ENCODE data around the gene TMEM150A. TPM values are rescaled to one million over a fixed set of nuclear protein-coding genes. Genes with fewer than 3 reads are reported as not detected.

TMEM150A gene
- total and polyA plus RNA-seq, 2 of the 13 experiments (the other 11 are each of a cell fraction or from before 2014, with no cell fraction given), result 30.1 to 70.4 TPM

GRCh38 chr2:85583667-85584353, 18.7 kb downstream of the TMEM150A start (continued):
- TF ChIP-seq YEATS2 (CRISPR knock-in tag; IDR thresholded peaks at IDR 0.05; ENCODE audit: borderline replicate concordance) (no peak), SP2 (CRISPR knock-in tag; IDR thresholded peaks at IDR 0.05) (no peak), PBX2 (CRISPR knock-in tag; IDR thresholded peaks at IDR 0.05) (no peak), NFIC (IDR thresholded peaks at IDR 0.05; ENCODE audit: low read length) (no peak), FOXK1 (CRISPR knock-in tag; IDR thresholded peaks at IDR 0.05; ENCODE audit: borderline replicate concordance, low read depth) (no peak), ZNF891 (CRISPR knock-in tag; IDR thresholded peaks at IDR 0.05) (no peak), NCOA1 (CRISPR knock-in tag; IDR thresholded peaks at IDR 0.05) (no peak), ATF7 (IDR thresholded peaks at IDR 0.05) (no peak), ATF7 (CRISPR knock-in tag; IDR thresholded peaks at IDR 0.05) (no peak), ZNF761 (CRISPR knock-in tag; conservative IDR thresholded peaks at IDR 0.05) (no peak), ZNF33B (CRISPR knock-in tag; IDR thresholded peaks at IDR 0.05) (peak; percentile 43; the same call in 1 of the 2 replicates), ZNF205 (CRISPR knock-in tag; IDR thresholded peaks at IDR 0.05) (no peak), ZNF232 (CRISPR knock-in tag; IDR thresholded peaks at IDR 0.05; ENCODE audit: borderline replicate concordance) (peak; percentile 66; the same call in 1 of the 2 replicates), SCMH1 (CRISPR knock-in tag; IDR thresholded peaks at IDR 0.05; ENCODE audit: borderline replicate concordance) (no peak), SP4 (CRISPR knock-in tag; IDR thresholded peaks at IDR 0.05) (0 out of 2 replicates have a peak, but pooled peaks have one; percentile 31), MXI1 (IDR thresholded peaks at IDR 0.05; ENCODE audit: borderline replicate concordance, low read depth, low read length) (peak; percentile 69; the same call in 1 of the 3 replicates), KLF13 (CRISPR knock-in tag; IDR thresholded peaks at IDR 0.05) (no peak), ZBTB8A (CRISPR knock-in tag; IDR thresholded peaks at IDR 0.05; ENCODE audit: borderline replicate concordance, low read depth) (0 out of 2 replicates have a peak, but pooled peaks have one; percentile 24), CENPX (CRISPR knock-in tag; IDR thresholded peaks at IDR 0.05) (no peak), JUN (CRISPR knock-in tag; IDR thresholded peaks at IDR 0.05) (no peak), ZNF512 (CRISPR knock-in tag; IDR thresholded peaks at IDR 0.05) (no peak), ETS1 (CRISPR knock-in tag; IDR thresholded peaks at IDR 0.05) (no peak)
- TF ChIP-seq, protein P1, sequence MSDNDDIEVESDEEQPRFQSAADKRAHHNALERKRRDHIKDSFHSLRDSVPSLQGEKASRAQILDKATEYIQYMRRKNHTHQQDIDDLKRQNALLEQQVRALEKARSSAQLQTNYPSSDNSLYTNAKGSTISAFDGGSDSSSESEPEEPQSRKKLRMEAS (IDR thresholded peaks at IDR 0.05), result peak; percentile 47; the same call in 1 of the 2 replicates
- TF ChIP-seq, protein P2, sequence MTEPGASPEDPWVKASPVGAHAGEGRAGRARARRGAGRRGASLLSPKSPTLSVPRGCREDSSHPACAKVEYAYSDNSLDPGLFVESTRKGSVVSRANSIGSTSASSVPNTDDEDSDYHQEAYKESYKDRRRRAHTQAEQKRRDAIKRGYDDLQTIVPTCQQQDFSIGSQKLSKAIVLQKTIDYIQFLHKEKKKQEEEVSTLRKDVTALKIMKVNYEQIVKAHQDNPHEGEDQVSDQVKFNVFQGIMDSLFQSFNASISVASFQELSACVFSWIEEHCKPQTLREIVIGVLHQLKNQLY (CRISPR knock-in tag; IDR thresholded peaks at IDR 0.05), result no peak
- TF ChIP-seq, protein P3, sequence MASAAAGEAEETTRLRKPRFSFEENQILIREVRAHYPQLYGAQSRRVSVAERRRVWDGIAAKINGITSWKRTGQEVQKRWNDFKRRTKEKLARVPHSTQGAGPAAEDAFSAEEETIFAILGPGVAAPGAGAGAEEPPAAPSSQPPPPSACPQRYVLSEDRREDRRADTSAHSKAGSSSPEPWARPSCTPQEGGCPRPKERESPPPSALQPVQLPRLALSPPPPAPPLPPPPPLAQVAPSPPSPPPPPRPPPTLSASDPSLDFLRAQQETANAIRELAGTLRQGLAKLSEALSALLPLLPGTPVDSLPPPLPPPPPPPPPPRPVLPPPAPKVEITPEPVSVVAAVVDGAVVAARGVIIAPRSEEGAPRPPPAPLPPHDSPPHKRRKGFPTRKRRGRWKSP (CRISPR knock-in tag; IDR thresholded peaks at IDR 0.05), result no peak
